SU-DHL-6 (cell line): ENCODE data around the gene HGFAC.

ENCODE experiments used
- H2AFZ ChIP-seq: fragments of 200-600 bp; sonication (generic); 2 replicates; pipeline ENCODE4 v1.6.1; 2014; ENCODE audit warnings: low read depth, mild to moderate bottlenecking, moderate library complexity, mixed read lengths, antibody characterized with exemption, low read length; ENCODE audit not compliant: severe bottlenecking
- H3F3A ChIP-seq: fragments of 200-600 bp; shearing (Covaris generic); 2 replicates; pipeline ENCODE4 v1.6.0; 2016; ENCODE audit warnings: antibody characterized with exemption, mild to moderate bottlenecking; ENCODE audit not compliant: insufficient read depth
- H3K27ac ChIP-seq: fragments of 200-600 bp; sonication (generic); 2 replicates; pipeline ENCODE4 v1.5.1; 2016; ENCODE audit warnings: low read depth, mild to moderate bottlenecking, low read length, moderate library complexity, mixed read lengths
- H3K27me3 ChIP-seq: fragments of 200-600 bp; sonication (generic), shearing (Covaris generic); 2 replicates; pipeline ENCODE4 v1.6.0; 2014; ENCODE audit warnings: mild to moderate bottlenecking, low read length
- H3K36me3 ChIP-seq: fragments of 200-600 bp; sonication (generic); 2 replicates; pipeline ENCODE4 v1.6.1; 2014; ENCODE audit warnings: mild to moderate bottlenecking, low read length, mixed read lengths
- H3K4me2 ChIP-seq: fragments of 300-600, 200-600 bp; shearing (Covaris generic), sonication (generic); 2 replicates; pipeline ENCODE4 v1.6.0; 2014; ENCODE audit warnings: low read length, low read depth, mild to moderate bottlenecking; ENCODE audit not compliant: poor library complexity, severe bottlenecking
- H3K4me3 ChIP-seq: fragments of 200-600 bp; sonication (generic); 2 replicates; pipeline ENCODE4 v1.5.1; 2014; ENCODE audit warnings: antibody characterized with exemption, low read length, mild to moderate bottlenecking, mixed read lengths; ENCODE audit not compliant: insufficient read depth, poor library complexity, severe bottlenecking
- H3K79me2 ChIP-seq: fragments of 200-600 bp; sonication (generic); 2 replicates; pipeline ENCODE4 v1.6.1; 2014; ENCODE audit warnings: mild to moderate bottlenecking, low read length, moderate library complexity; ENCODE audit not compliant: insufficient read depth
- H3K9ac ChIP-seq: fragments of 200-600 bp; sonication (generic); 2 replicates; pipeline ENCODE4 v1.7.0; 2014; ENCODE audit warnings: mild to moderate bottlenecking, low read length
- H3K9me2 ChIP-seq: fragments of 200-600 bp; sonication (generic); replicated peaks from 2 replicates; pipeline ENCODE4 v1.6.1; 2014; ENCODE audit warnings: low read length; ENCODE audit not compliant: insufficient read depth
- H3K9me3 ChIP-seq: fragments of 200-600 bp; sonication (generic); 2 replicates; pipeline ENCODE4 v1.6.1; 2014; ENCODE audit warnings: low read length, mixed read lengths; ENCODE audit not compliant: insufficient read depth
- H4K20me1 ChIP-seq: fragments of 200-600 bp; sonication (generic); 2 replicates; pipeline ENCODE4 v1.6.1; 2014; ENCODE audit warnings: low read depth, mild to moderate bottlenecking, antibody characterized with exemption, low read length, moderate library complexity, mixed read lengths
- CTCF ChIP-seq: fragments of 200-600 bp; sonication (generic); IDR thresholded peaks from one replicate; pipeline ENCODE4 v1.5.1; 2017; ENCODE audit warnings: antibody characterized with exemption, mild to moderate bottlenecking, low read length, moderate library complexity; ENCODE audit not compliant: insufficient read depth, poor library complexity, severe bottlenecking
- EZH2phosphoT487 ChIP-seq: fragments of 200-600 bp; sonication (generic), shearing (Covaris generic); conservative IDR thresholded peaks from 2 replicates; pipeline ENCODE4 v1.6.1; 2018; ENCODE audit warnings: mild to moderate bottlenecking, antibody characterized with exemption, low read length, moderate library complexity, mixed read lengths

Gene HGFAC

GRCh38 chr4:3444351-3445110 lies 2.8 kb downstream of the HGFAC start:
- Histone ChIP-seq H3K4me3 (no peak overlapping the region), H3K9ac (no peak overlapping the region), H2AFZ (no peak overlapping the region), H3K9me2 (no peaks in the 10 kb centered on the region), H3K27me3 (no peaks in the 10 kb centered on the region), H3F3A (no peaks in the 10 kb centered on the region), H3K9me3 (no peaks in the 10 kb centered on the region), H3K36me3 (no peaks in the 10 kb centered on the region), H3K4me2 (no peak overlapping the region), H4K20me1 (no peaks in the 10 kb centered on the region), H3K27ac (no peak overlapping the region), H3K79me2 (no peaks in the 10 kb centered on the region)
- TF ChIP-seq EZH2phosphoT487 (no peak), CTCF (no peak)

- Histone ChIP-seq H3K79me2 (no peaks in the 10 kb centered on the region), H3K9ac (no peak overlapping the region), H3K27me3 (no peaks in the 10 kb centered on the region), H3K36me3 (no peaks in the 10 kb centered on the region), H3F3A (no peaks in the 10 kb centered on the region), H2AFZ (no peak overlapping the region), H3K4me2 (no peak overlapping the region), H3K4me3 (no peak overlapping the region), H3K9me2 (no peaks in the 10 kb centered on the region), H3K27ac (no peak overlapping the region), H3K9me3 (no peaks in the 10 kb centered on the region), H4K20me1 (no peaks in the 10 kb centered on the region)
- TF ChIP-seq EZH2phosphoT487: no peak
- no peak for TF ChIP-seq CTCF
These were observed 3.5 kb downstream of the HGFAC start for GRCh38 chr4:3445111-3445820.

- Histone ChIP-seq H4K20me1 (no peaks in the 10 kb centered on the region), H3K9ac (no peak overlapping the region), H3K79me2 (no peaks in the 10 kb centered on the region), H3K4me2 (no peak overlapping the region), H3K27me3 (no peaks in the 10 kb centered on the region), H3K9me2 (no peaks in the 10 kb centered on the region), H3K9me3 (no peaks in the 10 kb centered on the region), H2AFZ (no peak overlapping the region), H3F3A (no peaks in the 10 kb centered on the region), H3K36me3 (no peaks in the 10 kb centered on the region), H3K27ac (no peak overlapping the region), H3K4me3 (no peak overlapping the region)
- no peak for TF ChIP-seq CTCF
- no peak for TF ChIP-seq EZH2phosphoT487
These were observed 4.2 kb downstream of the HGFAC start for GRCh38 chr4:3445829-3446545.
